IPS-11a (cell line): ENCODE results near the gene KLF11.
"Not testable (repeated sequence)": the region's sequence is repeated elsewhere in the genome, so short reads cannot be mapped to it uniquely, and the experiment has no call there.

ENCODE experiments used
- H3K4me3 ChIP-seq: one replicate; pipeline ENCODE4 v1.5.1; 2013; ENCODE audit warnings: low read depth, low read length, control low read depth

KLF11 gene

GRCh38 chr2:10009271-10009810 lies 34.0 kb upstream of the KLF11 start:
- H3K4me3 ChIP-seq = no peak overlapping the region

- no peak overlapping the region for H3K4me3 ChIP-seq
These were observed 33.3 kb upstream of the KLF11 start for GRCh38 chr2:10009811-10010781.

- H3K4me3 ChIP-seq = not testable (repeated sequence)
These were observed 32.3 kb upstream of the KLF11 start for GRCh38 chr2:10010861-10011605.

- H3K4me3 ChIP-seq = not testable (repeated sequence)
These were observed 31.6 kb upstream of the KLF11 start for GRCh38 chr2:10011606-10012325.

- not testable (repeated sequence) for H3K4me3 ChIP-seq
These were observed 30.9 kb upstream of the KLF11 start for GRCh38 chr2:10012366-10012962.

- H3K4me3 ChIP-seq = no peak overlapping the region
These were observed 30.3 kb upstream of the KLF11 start for GRCh38 chr2:10012963-10013461.

- not testable (repeated sequence) for H3K4me3 ChIP-seq
These were observed 29.5 kb upstream of the KLF11 start for GRCh38 chr2:10013651-10014417.

- H3K4me3 ChIP-seq = no peak overlapping the region
These were observed 28.7 kb upstream of the KLF11 start for GRCh38 chr2:10014418-10015190.

- not testable (repeated sequence) for H3K4me3 ChIP-seq
These were observed 27.9 kb upstream of the KLF11 start for GRCh38 chr2:10015376-10015989.

GRCh38 chr2:10016001-10016801 lies 27.1 kb upstream of the KLF11 start:
- H3K4me3 ChIP-seq = no peak overlapping the region

GRCh38 chr2:10016802-10017258 lies 26.5 kb upstream of the KLF11 start:
- no peak overlapping the region for H3K4me3 ChIP-seq

- H3K4me3 ChIP-seq = no peak overlapping the region
These were observed 25.9 kb upstream of the KLF11 start for GRCh38 chr2:10017313-10017941.

- H3K4me3 ChIP-seq = no peak overlapping the region
These were observed 24.2 kb upstream of the KLF11 start for GRCh38 chr2:10019174-10019573.

GRCh38 chr2:10019602-10020400 lies 23.5 kb upstream of the KLF11 start:
- H3K4me3 ChIP-seq = no peak overlapping the region

- no peak overlapping the region for H3K4me3 ChIP-seq
These were observed 21.3 kb upstream of the KLF11 start for GRCh38 chr2:10022041-10022421.

- H3K4me3 ChIP-seq = no peak overlapping the region
These were observed 20.9 kb upstream of the KLF11 start for GRCh38 chr2:10022445-10022844.
